Measurements from ENCODE around the gene MFSD12. TPM values are rescaled to one million over a fixed set of nuclear protein-coding genes. Genes with fewer than 3 reads are reported as not detected.
"Not testable (repeated sequence)": the region's sequence is repeated elsewhere in the genome, so short reads cannot be mapped to it uniquely, and the experiment has no call there.

The MFSD12 gene
- total RNA-seq, 1 experiment from 2014 or later = 34.5 TPM

- no peak overlapping the region for H3K27ac ChIP-seq (ENCODE audit: low read length)
- no peaks in the 10 kb centered on the region for H3K4me1 ChIP-seq (ENCODE audit: low read length)
- no peak for DNase-seq
- no peaks in the 10 kb centered on the region for H3K9me2 ChIP-seq (replicated peaks; ENCODE audit: insufficient read depth, low read length)
- no peak overlapping the region for H3K4me2 ChIP-seq (ENCODE audit: low read depth, low read length, poor library complexity, severe bottlenecking)
- H3K27me3 ChIP-seq (ENCODE audit: low read length) = no peaks in the 10 kb centered on the region
- no peaks in the 10 kb centered on the region; the same call in 1 of the 2 replicates for H4K20me1 ChIP-seq (ENCODE audit: insufficient read depth, low read depth, low read length)
- H3K9ac ChIP-seq (ENCODE audit: low read length) = no peak overlapping the region
- H3K4me3 ChIP-seq (ENCODE audit: low read length) = no peak overlapping the region
- H2AFZ ChIP-seq (ENCODE audit: low read length) = no peak overlapping the region
- no peaks in the 10 kb centered on the region for H3K9me3 ChIP-seq (ENCODE audit: low read length)
- no peaks in the 10 kb centered on the region for H3K79me2 ChIP-seq (ENCODE audit: low read length)
- peaks cover 4% of the 10 kb centered on the region; the same call in 1 of the 2 replicates for H3K36me3 ChIP-seq (ENCODE audit: insufficient read depth, low read length)
These were observed 22.2 kb downstream of the MFSD12 start for GRCh38 chr19:3535235-3535535.

- no peak overlapping the region for H3K4me2 ChIP-seq (ENCODE audit: low read depth, low read length, poor library complexity, severe bottlenecking)
- no peaks in the 10 kb centered on the region for H3K4me1 ChIP-seq (ENCODE audit: low read length)
- no peaks in the 10 kb centered on the region for H3K79me2 ChIP-seq (ENCODE audit: low read length)
- no peak overlapping the region for H3K27ac ChIP-seq (ENCODE audit: low read length)
- no peaks in the 10 kb centered on the region for H3K9me2 ChIP-seq (replicated peaks; ENCODE audit: insufficient read depth, low read length)
- H2AFZ ChIP-seq (ENCODE audit: low read length) = no peak overlapping the region
- no peak overlapping the region for H3K9ac ChIP-seq (ENCODE audit: low read length)
- peaks cover 4% of the 10 kb centered on the region; the same call in 1 of the 2 replicates for H3K36me3 ChIP-seq (ENCODE audit: insufficient read depth, low read length)
- no peaks in the 10 kb centered on the region for H3K27me3 ChIP-seq (ENCODE audit: low read length)
- DNase-seq = no peak
- H3K9me3 ChIP-seq (ENCODE audit: low read length) = no peaks in the 10 kb centered on the region
- no peaks in the 10 kb centered on the region; the same call in 1 of the 2 replicates for H4K20me1 ChIP-seq (ENCODE audit: insufficient read depth, low read depth, low read length)
- H3K4me3 ChIP-seq (ENCODE audit: low read length) = no peak overlapping the region
These were observed 22.8 kb downstream of the MFSD12 start for GRCh38 chr19:3534375-3535234.

- Histone ChIP-seq H3K9me2 (replicated peaks; ENCODE audit: insufficient read depth, low read length) (no peaks in the 10 kb centered on the region), H4K20me1 (ENCODE audit: insufficient read depth, low read depth, low read length) (no peaks in the 10 kb centered on the region; the same call in 1 of the 2 replicates), H3K27me3 (ENCODE audit: low read length) (no peaks in the 10 kb centered on the region), H3K79me2 (ENCODE audit: low read length) (no peaks in the 10 kb centered on the region), H3K4me2 (ENCODE audit: low read depth, low read length, poor library complexity, severe bottlenecking) (no peak overlapping the region), H3K9ac (ENCODE audit: low read length) (no peak overlapping the region), H2AFZ (ENCODE audit: low read length) (no peak overlapping the region), H3K4me3 (ENCODE audit: low read length) (no peak overlapping the region), H3K4me1 (ENCODE audit: low read length) (no peaks in the 10 kb centered on the region), H3K27ac (ENCODE audit: low read length) (no peak overlapping the region), H3K36me3 (ENCODE audit: insufficient read depth, low read length) (no peaks in the 10 kb centered on the region), H3K9me3 (ENCODE audit: low read length) (no peaks in the 10 kb centered on the region)
- DNase-seq = no peak
These were observed 23.7 kb downstream of the MFSD12 start for GRCh38 chr19:3533563-3534216.

GRCh38 chr19:3533033-3533432 is 24.4 kb downstream of the MFSD12 start:
- Histone ChIP-seq H3K79me2 (ENCODE audit: low read length) (no peaks in the 10 kb centered on the region), H3K9me3 (ENCODE audit: low read length) (no peaks in the 10 kb centered on the region), H3K4me3 (ENCODE audit: low read length) (no peak overlapping the region), H3K27ac (ENCODE audit: low read length) (no peak overlapping the region), H3K4me1 (ENCODE audit: low read length) (no peaks in the 10 kb centered on the region), H3K27me3 (ENCODE audit: low read length) (no peaks in the 10 kb centered on the region), H3K36me3 (ENCODE audit: insufficient read depth, low read length) (no peaks in the 10 kb centered on the region), H3K9me2 (replicated peaks; ENCODE audit: insufficient read depth, low read length) (no peaks in the 10 kb centered on the region), H3K9ac (ENCODE audit: low read length) (no peak overlapping the region), H4K20me1 (ENCODE audit: insufficient read depth, low read depth, low read length) (no peaks in the 10 kb centered on the region; the same call in 1 of the 2 replicates), H2AFZ (ENCODE audit: low read length) (no peak overlapping the region), H3K4me2 (ENCODE audit: low read depth, low read length, poor library complexity, severe bottlenecking) (no peak overlapping the region)
- no peak for DNase-seq

- H3K36me3 ChIP-seq (ENCODE audit: insufficient read depth, low read length) = no peaks in the 10 kb centered on the region
These were observed 25.1 kb downstream of the MFSD12 start for GRCh38 chr19:3532154-3532786.

GRCh38 chr19:3531716-3532115 is 25.7 kb downstream of the MFSD12 start:
- Histone ChIP-seq H3K79me2 (ENCODE audit: low read length) (no peaks in the 10 kb centered on the region), H3K4me2 (ENCODE audit: low read depth, low read length, poor library complexity, severe bottlenecking) (no peak overlapping the region), H3K9ac (ENCODE audit: low read length) (no peak overlapping the region), H3K36me3 (ENCODE audit: insufficient read depth, low read length) (no peaks in the 10 kb centered on the region), H3K9me2 (replicated peaks; ENCODE audit: insufficient read depth, low read length) (no peaks in the 10 kb centered on the region), H3K4me3 (ENCODE audit: low read length) (no peak overlapping the region), H3K9me3 (ENCODE audit: low read length) (no peaks in the 10 kb centered on the region), H2AFZ (ENCODE audit: low read length) (no peak overlapping the region), H3K4me1 (ENCODE audit: low read length) (no peaks in the 10 kb centered on the region), H4K20me1 (ENCODE audit: insufficient read depth, low read depth, low read length) (no peaks in the 10 kb centered on the region; the same call in 1 of the 2 replicates), H3K27me3 (ENCODE audit: low read length) (no peaks in the 10 kb centered on the region), H3K27ac (ENCODE audit: low read length) (no peak overlapping the region)
- no peak for DNase-seq

More at GRCh38 chr19:3532154-3532786, 25.1 kb downstream of the MFSD12 start:
- H3K4me1 ChIP-seq (ENCODE audit: low read length) = no peaks in the 10 kb centered on the region
- H3K9me3 ChIP-seq (ENCODE audit: low read length) = no peaks in the 10 kb centered on the region
- no peaks in the 10 kb centered on the region for H3K9me2 ChIP-seq (replicated peaks; ENCODE audit: insufficient read depth, low read length)
- no peak overlapping the region for H3K4me2 ChIP-seq (ENCODE audit: low read depth, low read length, poor library complexity, severe bottlenecking)
- no peak for DNase-seq
- H3K9ac ChIP-seq (ENCODE audit: low read length) = no peak overlapping the region
- H3K4me3 ChIP-seq (ENCODE audit: low read length) = no peak overlapping the region
- H3K27ac ChIP-seq (ENCODE audit: low read length) = no peak overlapping the region
- H3K79me2 ChIP-seq (ENCODE audit: low read length) = no peaks in the 10 kb centered on the region
- H3K27me3 ChIP-seq (ENCODE audit: low read length) = no peaks in the 10 kb centered on the region
- no peak overlapping the region for H2AFZ ChIP-seq (ENCODE audit: low read length)
- H4K20me1 ChIP-seq (ENCODE audit: insufficient read depth, low read depth, low read length) = no peaks in the 10 kb centered on the region; the same call in 1 of the 2 replicates

GRCh38 chr19:3530389-3530788 is 27.0 kb downstream of the MFSD12 start:
- Histone ChIP-seq H3K79me2 (ENCODE audit: low read length) (no peaks in the 10 kb centered on the region), H3K4me3 (ENCODE audit: low read length) (no peak overlapping the region), H4K20me1 (ENCODE audit: insufficient read depth, low read depth, low read length) (no peaks in the 10 kb centered on the region), H3K9ac (ENCODE audit: low read length) (no peak overlapping the region), H3K27me3 (ENCODE audit: low read length) (no peaks in the 10 kb centered on the region), H3K9me3 (ENCODE audit: low read length) (no peaks in the 10 kb centered on the region), H3K36me3 (ENCODE audit: insufficient read depth, low read length) (no peaks in the 10 kb centered on the region), H3K9me2 (replicated peaks; ENCODE audit: insufficient read depth, low read length) (no peaks in the 10 kb centered on the region), H2AFZ (ENCODE audit: low read length) (no peak overlapping the region), H3K4me2 (ENCODE audit: low read depth, low read length, poor library complexity, severe bottlenecking) (no peak overlapping the region), H3K27ac (ENCODE audit: low read length) (no peak overlapping the region), H3K4me1 (ENCODE audit: low read length) (no peaks in the 10 kb centered on the region)
- DNase-seq = no peak

GRCh38 chr19:3529299-3529698 is 28.1 kb downstream of the MFSD12 start:
- not testable (repeated sequence) for H4K20me1 ChIP-seq (ENCODE audit: insufficient read depth, low read depth, low read length); DNase-seq; H3K9me2 ChIP-seq (replicated peaks; ENCODE audit: insufficient read depth, low read length); H3K36me3 ChIP-seq (ENCODE audit: insufficient read depth, low read length); H3K4me3 ChIP-seq (ENCODE audit: low read length); H3K9ac ChIP-seq (ENCODE audit: low read length); H3K9me3 ChIP-seq (ENCODE audit: low read length); H3K4me2 ChIP-seq (ENCODE audit: low read depth, low read length, poor library complexity, severe bottlenecking); H3K4me1 ChIP-seq (ENCODE audit: low read length); H3K27ac ChIP-seq (ENCODE audit: low read length); H3K79me2 ChIP-seq (ENCODE audit: low read length); H2AFZ ChIP-seq (ENCODE audit: low read length); H3K27me3 ChIP-seq (ENCODE audit: low read length)

Measured in Karpas-422 (cell line).